A673 (cell line): Measurements from ENCODE around the gene MRPL43.

Source experiments
- CTCF ChIP-seq: fragments of 300-800, 200-600 bp; sonication (generic); conservative IDR thresholded peaks from 2 replicates; pipeline ENCODE4 v1.5.1; 2017; ENCODE audit warnings: low read depth, mild to moderate bottlenecking, antibody characterized with exemption, low read length, moderate library complexity, mixed read lengths
- EZH2 ChIP-seq: fragments of 200-600 bp; sonication (generic); IDR thresholded peaks from 2 replicates; pipeline ENCODE4 v1.6.1; 2017; ENCODE audit warnings: borderline replicate concordance, low read depth, mild to moderate bottlenecking, mixed read lengths, antibody characterized with exemption, low read length; ENCODE audit not compliant: poor library complexity, severe bottlenecking

GRCh38 chr10:100972115-100972903 is 15.0 kb downstream of the MRPL43 start:
- TF ChIP-seq CTCF: no peak
- TF ChIP-seq EZH2: no peak
